ENCODE data around the gene TMEM38B.
"Not testable (repeated sequence)": the region's sequence is repeated elsewhere in the genome, so short reads cannot be mapped to it uniquely, and the experiment has no call there.

The TMEM38B gene

GRCh38 chr9:105722099-105722498 is 27.8 kb downstream of the TMEM38B start:
- DNase-seq (ENCODE audit: low read depth) = no peak

GRCh38 chr9:105725370-105725769 is 31.0 kb downstream of the TMEM38B start:
- DNase-seq (ENCODE audit: low read depth) = no peak

GRCh38 chr9:105728230-105728629 is 33.9 kb downstream of the TMEM38B start:
- not testable (repeated sequence) for DNase-seq (ENCODE audit: low read depth)

GRCh38 chr9:105731420-105731819 is 37.1 kb downstream of the TMEM38B start:
- not testable (repeated sequence) for DNase-seq (ENCODE audit: low read depth)

GRCh38 chr9:105735366-105735765 is 41.0 kb downstream of the TMEM38B start:
- peak; percentile 5 for DNase-seq (ENCODE audit: low read depth)

GRCh38 chr9:105737205-105737604 is 42.9 kb downstream of the TMEM38B start:
- no peak for DNase-seq (ENCODE audit: low read depth)

- DNase-seq (ENCODE audit: low read depth) = no peak
Measured at GRCh38 chr9:105742088-105742487, 47.7 kb downstream of the TMEM38B start.

GRCh38 chr9:105747325-105747724 is 53.0 kb downstream of the TMEM38B start:
- not testable (repeated sequence) for DNase-seq (ENCODE audit: low read depth)

- no peak for DNase-seq (ENCODE audit: low read depth)
Measured at GRCh38 chr9:105751761-105752160, 57.4 kb downstream of the TMEM38B start.

GRCh38 chr9:105757496-105758251 is 63.3 kb downstream of the TMEM38B start:
- DNase-seq (ENCODE audit: low read depth) = peak; percentile 67

GRCh38 chr9:105760053-105760452 is 65.7 kb downstream of the TMEM38B start:
- peak; percentile 62 for DNase-seq (ENCODE audit: low read depth)

- DNase-seq (ENCODE audit: low read depth) = not testable (repeated sequence)
Measured at GRCh38 chr9:105782561-105783494, 88.5 kb downstream of the TMEM38B start.

- not testable (repeated sequence) for DNase-seq (ENCODE audit: low read depth)
Measured at GRCh38 chr9:105783495-105783872, 89.1 kb downstream of the TMEM38B start.

- DNase-seq (ENCODE audit: low read depth) = not testable (repeated sequence)
Measured at GRCh38 chr9:105786796-105787195, 92.5 kb downstream of the TMEM38B start.

GRCh38 chr9:105816202-105816744 is 121.9 kb downstream of the TMEM38B start:
- DNase-seq (ENCODE audit: low read depth) = no peak

GRCh38 chr9:105816981-105817380 is 122.6 kb downstream of the TMEM38B start:
- DNase-seq (ENCODE audit: low read depth) = no peak

GRCh38 chr9:105818903-105819302 is 124.6 kb downstream of the TMEM38B start:
- DNase-seq (ENCODE audit: low read depth) = no peak

- no peak for DNase-seq (ENCODE audit: low read depth)
Measured at GRCh38 chr9:105822814-105823213, 128.5 kb downstream of the TMEM38B start.
